GM18511 (cell line): Measurements from ENCODE around the gene CYP21A2.
"Not testable (repeated sequence)": the region's sequence is repeated elsewhere in the genome, so short reads cannot be mapped to it uniquely, and the experiment has no call there.

Source experiments
- ATAC-seq: cut with Tn5 transposase; IDR thresholded peaks from one replicate; pipeline ENCODE4 v1.9.1; 2021; ENCODE audit warnings: mild to moderate bottlenecking, moderate library complexity; ENCODE audit not compliant: unreplicated experiment

CYP21A2 gene

DNA sequence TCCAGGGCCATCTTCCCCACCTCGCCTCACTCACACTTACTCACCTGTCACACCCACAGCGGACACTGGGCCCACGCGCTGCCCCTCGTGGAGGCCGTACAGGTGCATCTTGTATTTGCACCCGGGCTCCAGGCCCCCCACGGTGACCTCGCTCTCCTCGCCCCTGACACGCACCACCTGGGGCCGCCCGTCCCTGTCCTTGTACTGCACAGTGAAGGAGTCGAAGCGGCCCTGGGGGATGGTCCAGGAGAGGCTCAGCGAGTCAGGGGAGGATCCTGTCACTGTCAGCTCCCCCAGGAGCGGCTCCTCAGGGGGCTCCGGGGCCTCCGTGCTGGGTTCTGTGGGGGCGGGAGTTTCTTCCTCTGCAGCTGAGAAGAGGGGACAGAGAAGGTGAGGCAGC, 14.4 kb downstream of the CYP21A2 start:
- not testable (repeated sequence) for ATAC-seq

DNA sequence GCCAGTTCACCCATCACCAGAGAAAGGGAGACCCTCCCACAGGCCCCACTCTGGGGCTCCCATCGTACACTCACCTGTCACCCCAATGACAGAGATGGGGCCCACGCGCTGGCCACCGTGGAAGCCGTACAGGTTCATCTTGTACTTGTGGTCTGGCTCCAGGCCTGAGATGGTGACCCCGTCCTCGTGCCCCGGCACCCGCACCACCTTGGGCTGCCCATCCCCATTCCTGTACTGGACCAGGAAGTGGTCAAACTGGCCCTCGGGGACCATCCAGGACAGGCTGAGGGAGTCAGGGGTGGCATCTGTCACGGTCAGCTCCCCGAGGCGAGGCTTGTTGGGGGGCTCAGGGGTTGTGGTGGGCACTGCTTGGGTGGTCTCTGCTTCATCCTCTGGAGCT, 15.1 kb downstream of the CYP21A2 start:
- ATAC-seq = not testable (repeated sequence)

DNA sequence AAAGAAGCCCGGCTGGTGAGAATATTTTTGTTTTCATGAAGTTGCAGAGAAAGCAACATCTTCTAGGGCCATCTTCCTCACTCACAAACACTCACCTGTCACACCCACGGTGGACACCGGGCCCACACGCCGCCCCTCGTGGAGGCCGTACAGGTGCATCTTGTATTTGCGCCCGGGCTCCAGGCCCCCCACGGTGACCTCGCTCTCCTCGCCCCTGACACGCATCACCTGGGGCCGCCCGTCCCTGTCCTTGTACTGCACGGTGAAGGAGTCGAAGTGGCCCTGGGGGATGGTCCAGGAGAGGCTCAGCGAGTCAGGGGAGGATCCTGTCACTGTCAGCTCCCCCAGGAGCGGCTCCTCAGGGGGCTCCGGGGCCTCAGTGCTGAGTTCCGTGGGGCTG, 17.5 kb downstream of the CYP21A2 start:
- ATAC-seq = not testable (repeated sequence)

DNA sequence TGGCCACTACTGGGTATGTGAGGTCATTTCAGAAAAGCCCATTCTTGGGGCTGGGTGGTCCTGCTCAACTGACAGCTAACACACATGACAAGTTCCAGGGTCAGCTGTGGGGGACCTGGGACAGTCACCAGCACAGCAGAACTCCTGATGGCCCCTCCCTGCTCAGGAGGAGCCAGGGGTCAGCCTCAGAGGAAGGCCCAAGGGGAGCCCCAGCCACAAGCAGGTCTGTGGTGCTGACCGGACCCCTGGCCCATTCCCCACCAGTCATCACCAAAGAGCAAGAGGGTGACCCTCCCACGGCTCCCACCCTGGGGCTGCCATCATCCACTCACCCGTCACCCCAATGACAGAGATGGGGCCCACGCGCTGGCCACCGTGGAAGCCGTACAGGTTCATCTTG, 18.0 kb downstream of the CYP21A2 start:
- ATAC-seq = no peak

DNA sequence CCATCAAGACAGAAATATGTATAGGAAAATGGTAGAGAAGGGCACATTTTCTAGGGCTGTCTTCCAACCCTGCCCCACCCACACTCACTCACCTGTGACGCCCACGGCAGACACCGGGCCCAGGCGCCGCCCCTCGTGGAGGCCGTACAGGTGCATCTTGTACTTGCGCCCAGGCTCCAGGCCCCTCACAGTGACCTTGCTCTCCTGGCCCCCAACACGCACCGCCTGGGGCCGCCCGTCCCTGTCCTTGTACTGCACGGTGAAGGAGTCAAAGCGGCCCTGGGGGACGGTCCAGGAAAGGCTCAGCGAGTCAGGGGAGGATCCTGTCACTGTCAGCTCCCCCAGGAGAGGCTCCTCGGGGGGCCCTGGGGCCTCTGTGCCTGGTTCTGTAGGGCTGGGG, 19.8 kb downstream of the CYP21A2 start:
- no peak for ATAC-seq

DNA sequence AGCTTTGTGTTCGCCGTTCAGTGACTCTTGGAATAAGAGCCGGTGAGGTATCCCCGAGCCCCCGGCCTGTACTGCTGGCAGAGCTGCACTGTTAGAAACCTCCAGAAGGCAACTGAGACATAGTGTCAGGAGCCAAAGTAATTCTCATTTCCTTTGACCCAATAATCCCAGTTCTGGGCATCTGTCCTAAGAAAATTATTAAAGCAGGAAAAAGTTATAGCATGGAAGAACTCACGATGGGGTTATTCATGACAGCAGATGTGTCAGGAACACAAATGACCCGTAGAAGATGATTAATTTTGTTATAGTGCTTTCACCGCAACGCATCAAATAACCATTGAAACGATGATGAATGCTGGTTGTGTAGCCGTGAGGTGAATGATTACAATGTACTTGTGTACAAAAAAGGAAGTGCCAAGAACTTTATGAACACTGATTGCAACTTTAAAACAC, 20.3 kb downstream of the CYP21A2 start:
- ATAC-seq = no peak

DNA sequence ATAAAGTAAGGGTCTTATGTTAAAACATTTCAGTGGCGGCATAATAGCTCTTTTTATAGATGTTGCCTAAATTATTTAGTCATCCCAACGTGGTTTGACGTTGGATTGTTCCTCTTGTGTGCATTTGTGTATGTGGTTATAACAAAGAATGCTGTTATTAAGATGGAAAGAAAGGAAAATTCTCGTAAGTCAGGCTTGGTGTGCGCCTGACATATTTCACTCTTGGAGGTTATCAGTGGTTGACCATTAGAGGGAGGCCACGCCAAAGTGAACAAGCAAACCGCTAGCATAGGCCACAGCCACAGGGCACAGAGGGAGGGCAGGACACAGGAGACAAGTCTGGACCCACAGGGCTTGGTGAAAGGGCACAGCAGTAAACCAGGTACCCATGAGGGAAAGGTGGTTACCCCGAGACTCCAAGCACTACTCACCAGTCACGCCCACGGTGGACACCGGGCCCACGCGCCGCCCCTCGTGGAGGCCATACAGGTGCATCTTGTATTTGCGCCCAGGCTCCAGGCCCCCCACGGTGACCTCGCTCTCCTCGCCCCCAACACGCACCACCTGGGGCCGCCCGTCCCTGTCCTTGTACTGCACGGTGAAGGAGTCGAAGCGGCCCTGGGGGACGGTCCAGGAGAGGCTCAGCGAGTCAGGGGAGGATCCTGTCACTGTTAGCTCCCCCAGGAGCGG, 22.9 kb downstream of the CYP21A2 start:
- no peak for ATAC-seq

DNA sequence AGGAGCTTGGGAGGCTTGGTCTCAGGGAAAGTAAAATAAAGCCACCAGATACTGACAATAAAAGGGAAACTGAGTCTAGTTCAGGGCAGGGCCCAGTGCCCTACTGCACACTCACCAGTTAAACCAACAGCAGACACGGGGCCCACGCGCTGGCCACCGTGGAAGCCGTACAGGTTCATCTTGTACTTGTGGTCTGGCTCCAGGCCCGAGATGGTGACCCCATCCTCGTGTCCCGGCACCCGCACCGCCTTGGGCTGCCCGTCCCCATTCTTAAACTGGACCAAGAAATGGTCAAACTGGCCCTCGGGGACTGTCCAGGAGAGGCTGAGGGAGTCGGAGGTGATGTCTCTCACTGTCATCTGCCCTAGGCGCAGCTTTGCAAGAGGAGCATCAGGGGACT, 26.5 kb downstream of the CYP21A2 start:
- ATAC-seq = no peak

DNA sequence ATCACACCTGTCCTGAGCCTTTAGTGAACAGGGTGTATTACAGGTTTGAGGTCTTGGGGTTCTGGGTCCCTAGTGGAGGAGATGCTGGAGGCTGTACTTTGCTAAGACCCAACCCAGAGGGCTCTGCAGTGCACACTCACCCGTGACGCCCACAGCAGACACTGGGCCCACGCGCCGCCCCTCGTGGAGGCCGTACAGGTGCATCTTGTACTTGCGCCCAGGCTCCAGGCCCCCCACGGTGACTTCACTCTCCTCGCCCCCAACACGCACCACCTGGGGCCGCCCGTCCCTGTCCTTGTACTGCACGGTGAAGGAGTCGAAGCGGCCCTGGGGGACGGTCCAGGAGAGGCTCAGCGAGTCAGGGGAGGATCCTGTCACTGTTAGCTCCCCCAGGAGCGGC, 29.3 kb downstream of the CYP21A2 start:
- ATAC-seq = not testable (repeated sequence)

DNA sequence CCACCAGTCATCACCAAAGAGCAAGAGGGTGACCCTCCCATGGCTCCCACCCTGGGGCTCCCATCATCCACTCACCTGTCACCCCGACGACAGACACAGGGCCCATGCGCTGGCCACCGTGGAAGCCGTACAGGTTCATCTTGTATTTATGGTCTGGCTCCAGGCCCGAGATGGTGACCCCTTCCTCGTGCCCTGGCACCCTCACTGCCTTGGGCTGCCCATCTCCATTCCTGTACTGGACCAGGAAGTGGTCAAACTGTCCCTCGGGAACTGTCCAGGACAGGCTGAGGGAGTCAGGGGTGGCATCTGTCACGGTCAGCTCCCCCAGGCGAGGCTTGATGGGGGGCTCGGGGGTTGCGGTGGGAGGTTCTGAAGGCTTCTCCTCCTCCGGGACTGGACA, 30.1 kb downstream of the CYP21A2 start:
- ATAC-seq = not testable (repeated sequence)

DNA sequence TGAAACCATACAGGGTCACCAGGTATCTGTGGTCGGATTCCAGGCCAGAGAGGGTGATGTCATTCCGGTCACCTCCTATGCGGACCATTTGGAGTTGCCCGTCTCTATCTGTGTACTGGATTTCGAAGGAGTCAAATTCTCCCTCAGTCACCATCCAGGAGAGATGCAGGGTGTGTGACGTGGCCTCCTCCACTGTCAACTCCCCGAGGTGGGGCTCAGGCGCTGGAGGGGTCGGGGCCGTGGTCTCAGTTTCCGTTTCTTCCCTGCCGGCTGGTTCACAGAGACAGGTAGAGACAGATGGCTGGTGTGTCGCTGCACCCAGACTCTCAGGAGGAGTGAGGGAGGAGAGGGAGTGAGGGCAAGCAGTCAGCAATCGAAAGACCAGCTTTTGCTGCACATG, 30.7 kb downstream of the CYP21A2 start:
- no peak for ATAC-seq

DNA sequence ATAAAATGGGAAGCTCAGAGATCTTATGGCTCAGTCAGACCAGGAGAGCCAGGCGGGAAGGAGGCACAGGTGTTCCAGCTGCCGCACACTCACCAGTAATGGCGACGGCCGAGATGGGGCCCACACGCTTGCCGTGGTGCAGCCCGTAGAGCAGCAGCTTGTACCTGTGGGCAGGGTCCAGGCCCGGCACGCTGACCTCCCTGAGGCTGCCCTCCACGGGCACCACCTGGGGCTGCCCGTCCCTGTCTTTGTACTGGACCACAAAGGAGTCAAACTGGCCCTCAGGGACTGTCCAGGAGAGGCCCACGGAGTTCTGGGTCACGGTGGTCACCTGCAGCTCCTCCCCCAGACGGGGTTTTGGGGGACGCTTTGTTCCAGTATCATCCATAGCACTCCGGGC, 31.2 kb downstream of the CYP21A2 start:
- ATAC-seq = no peak

DNA sequence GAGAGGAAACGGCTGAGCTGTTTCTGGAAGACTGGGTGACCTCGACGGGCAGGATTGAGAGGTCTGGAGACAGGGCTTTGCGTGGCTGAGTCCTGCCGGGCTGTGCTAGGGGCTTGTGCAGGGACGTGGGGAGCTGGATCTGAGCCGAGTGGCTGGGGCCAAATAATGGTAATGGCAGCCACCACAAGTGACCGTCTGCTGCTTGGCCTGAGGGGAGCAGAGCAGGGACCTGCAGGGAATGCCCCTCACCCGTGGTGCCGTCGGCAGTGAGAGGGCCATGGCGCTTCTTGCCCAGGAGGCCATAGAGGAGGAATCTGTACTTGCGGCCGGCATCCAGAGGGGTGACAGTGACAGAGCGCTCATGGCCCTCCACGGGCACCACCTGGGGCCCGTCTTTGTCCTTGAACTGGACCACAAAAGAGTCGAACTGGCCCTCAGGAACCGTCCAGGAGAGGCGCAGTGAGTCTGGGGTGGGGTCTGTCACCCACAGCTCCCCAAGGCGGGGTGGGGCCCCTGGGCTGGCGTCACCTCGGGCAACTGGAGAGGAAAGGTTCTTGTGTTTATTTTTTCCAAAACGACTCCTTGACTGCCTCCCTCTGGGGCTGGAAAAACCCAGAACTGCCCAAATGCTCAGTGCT, 31.8 kb downstream of the CYP21A2 start:
- ATAC-seq = no peak

DNA sequence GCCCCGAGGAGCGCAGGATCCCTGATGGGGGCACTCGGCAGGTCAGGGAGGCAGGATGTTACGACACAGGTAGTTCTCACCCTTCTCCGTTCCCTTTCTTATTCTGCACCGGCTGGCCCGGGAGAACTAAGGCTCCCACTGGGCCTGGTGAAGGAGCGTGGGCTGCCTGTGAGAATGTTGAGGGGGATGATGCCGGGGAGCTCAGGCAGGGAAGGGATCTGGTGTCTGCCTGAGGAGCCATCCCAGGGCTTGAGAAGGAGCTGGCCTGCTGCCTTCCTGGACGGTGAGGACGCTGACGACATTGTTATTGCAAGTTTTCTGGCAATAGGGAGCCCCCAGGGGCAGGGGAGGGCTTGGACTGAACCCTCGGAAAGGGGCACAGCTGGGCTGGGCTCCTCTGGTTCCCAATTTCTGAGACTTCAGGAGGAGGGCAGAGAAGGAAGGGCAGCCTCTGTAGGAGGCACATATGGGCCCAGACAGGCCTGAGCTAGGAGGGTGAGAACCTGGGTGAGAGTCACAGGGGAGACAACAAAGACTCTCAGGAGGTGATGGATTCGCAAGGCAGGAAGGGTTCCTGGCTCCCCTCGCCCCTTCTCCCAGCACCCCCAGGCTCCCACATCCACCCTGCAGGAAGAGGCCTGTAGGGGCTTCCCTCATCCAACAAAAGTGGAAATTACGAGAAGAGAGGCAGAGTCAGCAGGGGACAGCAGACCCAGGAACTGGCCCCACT, 32.8 kb downstream of the CYP21A2 start:
- ATAC-seq = no peak

DNA sequence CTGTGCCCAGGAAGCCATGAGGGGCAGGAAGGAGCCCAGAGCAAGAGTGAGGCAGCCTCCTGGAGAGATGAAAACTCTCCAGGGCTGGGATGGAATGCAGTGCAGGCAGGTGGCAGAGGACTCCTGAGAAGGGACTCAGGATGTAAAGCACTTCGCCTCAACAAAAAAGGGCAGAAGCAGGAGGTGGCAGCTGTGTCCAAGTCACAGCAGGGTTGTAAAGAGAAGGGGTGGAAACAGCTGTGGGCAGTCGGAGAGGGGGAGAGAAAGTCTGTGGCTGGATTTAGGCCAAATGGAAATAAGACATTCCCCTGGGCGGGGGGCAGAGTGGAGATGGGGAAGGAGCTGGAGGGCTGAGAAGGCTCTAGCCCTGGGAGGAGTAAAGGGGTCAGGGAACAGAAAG, 34.9 kb downstream of the CYP21A2 start:
- ATAC-seq = no peak

DNA sequence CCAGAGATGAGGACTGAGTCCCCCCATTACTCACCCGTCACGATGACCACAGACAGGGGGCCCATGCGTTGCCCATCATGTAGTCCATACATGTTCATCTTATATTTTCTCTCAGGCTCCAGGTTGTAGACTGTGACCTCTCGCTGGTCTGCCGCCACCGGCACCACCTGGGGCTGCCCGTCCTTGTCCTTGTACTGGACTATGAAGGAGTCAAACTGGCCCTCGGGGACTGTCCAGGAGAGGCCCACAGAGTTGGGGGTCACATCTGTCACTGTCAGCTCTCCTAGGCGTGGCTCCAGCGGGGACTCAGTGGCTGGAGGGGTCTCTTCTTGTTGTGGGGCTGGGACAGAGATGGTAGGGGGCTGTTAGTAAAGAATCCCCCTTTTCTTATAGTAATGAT, 35.4 kb downstream of the CYP21A2 start:
- ATAC-seq = no peak

DNA sequence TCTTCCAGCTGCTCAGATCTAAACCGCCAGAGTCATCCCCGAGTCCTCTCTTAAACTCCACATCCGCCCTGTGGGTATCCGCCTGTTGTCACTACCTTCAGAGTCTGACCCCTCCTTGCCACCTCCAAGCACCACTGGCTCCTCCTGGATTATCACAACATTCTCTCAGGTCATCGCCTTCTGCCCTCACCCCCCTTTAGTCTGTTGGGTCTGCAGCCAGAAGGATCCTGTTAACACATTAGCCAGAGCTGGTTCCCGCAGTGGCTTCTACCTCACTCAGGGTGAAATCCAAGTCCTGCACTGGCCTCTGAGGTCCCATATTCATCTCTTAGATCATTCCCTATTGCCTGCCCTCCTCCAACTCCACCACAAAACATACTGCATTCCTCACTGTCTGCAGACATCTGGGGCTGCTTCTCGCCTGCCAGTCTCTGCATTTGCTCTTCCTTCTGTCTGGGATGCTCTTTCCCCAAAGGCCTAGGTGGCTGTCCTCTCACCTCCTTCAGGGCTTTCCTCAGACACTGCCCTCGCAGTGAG, 36.8 kb downstream of the CYP21A2 start:
- ATAC-seq = no peak

DNA sequence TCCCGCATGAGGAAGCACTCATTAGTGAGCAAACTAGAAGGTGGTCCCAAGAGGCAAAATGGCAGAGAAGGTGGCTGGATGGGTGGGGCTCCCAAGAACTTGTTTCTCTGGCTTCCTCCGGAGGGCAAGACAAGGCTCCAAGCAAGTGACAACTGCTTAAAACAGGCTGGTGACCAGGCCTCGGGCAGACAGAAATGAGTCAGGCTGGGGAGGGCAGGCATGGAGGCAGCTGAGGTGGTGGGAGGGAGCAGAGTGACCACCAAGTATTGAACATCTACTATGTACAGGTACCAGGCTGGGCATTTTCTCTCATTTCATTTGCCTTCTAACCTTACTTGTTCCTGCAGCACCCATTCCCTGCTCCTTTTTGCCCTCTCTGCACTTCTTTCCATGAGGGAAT, 37.6 kb downstream of the CYP21A2 start:
- ATAC-seq = no peak

DNA sequence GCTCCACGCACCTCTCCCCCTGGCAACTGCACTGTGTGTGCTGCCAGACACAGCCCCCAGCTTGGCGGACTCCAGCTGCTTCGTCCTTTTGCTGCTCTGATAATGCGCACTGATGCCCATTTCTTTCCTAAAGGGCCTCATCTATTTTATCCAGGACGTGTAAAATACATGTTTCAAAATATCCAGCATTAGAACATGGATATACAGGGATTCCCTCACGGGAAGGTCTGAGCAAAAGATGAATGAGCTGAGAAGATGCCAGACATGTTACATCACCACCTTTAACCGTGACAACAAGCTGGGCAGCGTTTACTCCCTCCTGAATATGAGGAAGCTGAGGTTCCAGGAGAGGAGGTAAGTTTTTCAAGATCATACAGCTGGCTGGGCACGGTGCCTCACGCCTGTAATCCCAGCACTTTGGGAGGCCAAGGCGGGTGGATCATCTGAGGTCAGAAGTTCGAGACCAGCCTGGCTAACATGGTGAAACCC, 38.1 kb downstream of the CYP21A2 start:
- no peak for ATAC-seq

DNA sequence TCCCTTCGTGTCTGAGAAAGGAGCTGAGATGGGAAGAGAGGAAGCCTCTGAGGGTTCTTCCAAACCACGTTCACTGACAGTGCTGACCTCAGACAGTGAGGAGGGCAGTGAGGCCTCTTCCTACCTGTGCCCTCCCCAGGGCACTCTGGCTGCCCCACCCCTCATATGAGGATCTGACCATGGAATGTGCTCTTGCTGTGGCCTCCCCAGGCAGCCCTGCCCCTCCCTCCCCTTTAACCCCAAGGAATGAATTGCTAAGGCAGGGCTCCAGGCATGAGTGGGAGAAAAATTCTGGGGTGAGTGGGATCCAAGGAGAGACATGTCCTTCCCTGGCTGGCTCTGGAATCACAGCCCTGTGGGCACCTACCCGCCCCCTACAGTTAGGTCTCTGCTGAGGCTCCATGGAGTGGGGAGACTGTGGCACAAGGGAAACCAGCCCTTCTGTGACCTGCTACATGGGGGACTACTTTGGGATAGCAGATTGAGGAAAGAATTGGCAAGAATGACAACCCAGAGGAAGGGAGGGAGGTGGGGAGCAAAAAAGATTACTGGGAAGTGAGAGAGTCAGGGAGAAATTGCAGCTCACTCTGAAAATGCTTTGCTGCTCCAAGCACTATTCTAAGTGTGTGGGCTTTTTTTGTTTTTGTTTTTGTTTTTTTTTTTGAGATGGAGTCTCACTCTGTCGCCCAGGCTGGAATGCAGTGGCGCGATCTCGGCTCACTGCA, 41.5 kb downstream of the CYP21A2 start:
- no peak for ATAC-seq
